HG03025 (cell line): ENCODE measurements around the gene LTA.

Experiments
- ATAC-seq: cut with Tn5 transposase; IDR thresholded peaks from one replicate; pipeline ENCODE4 v1.9.1; 2021; ENCODE audit warnings: mild to moderate bottlenecking, moderate library complexity; ENCODE audit not compliant: unreplicated experiment, low FRiP score

The LTA gene

GRCh38 chr6:31568537-31568961, 3.5 kb upstream of the LTA start:
- no peak for ATAC-seq

- ATAC-seq: no peak
Measured at GRCh38 chr6:31569861-31570536, 2.1 kb upstream of the LTA start.

GRCh38 chr6:31573239-31574105, 1.4 kb downstream of the LTA start:
- no peak for ATAC-seq

GRCh38 chr6:31574106-31575061, 2.3 kb downstream of the LTA start:
- no peak for ATAC-seq

- ATAC-seq: no peak
Measured at GRCh38 chr6:31575335-31575901, 3.3 kb downstream of the LTA start, which contains the start of gene TNF. TNF (plus strand) TSS chr6:31575565; CDS start chr6:31575742, 177 bp downstream.

GRCh38 chr6:31575952-31576685, 4.0 kb downstream of the LTA start:
- no peak for ATAC-seq

GRCh38 chr6:31576897-31577578, 4.9 kb downstream of the LTA start:
- no peak for ATAC-seq

- ATAC-seq: no peak
Measured at GRCh38 chr6:31577579-31577966, 5.5 kb downstream of the LTA start.

GRCh38 chr6:31578184-31579118, 6.4 kb downstream of the LTA start:
- ATAC-seq: no peak

GRCh38 chr6:31579119-31579505, 7.0 kb downstream of the LTA start:
- ATAC-seq: no peak

GRCh38 chr6:31579546-31580437, 7.7 kb downstream of the LTA start:
- no peak for ATAC-seq

- no peak for ATAC-seq
Measured at GRCh38 chr6:31580438-31580740, 8.3 kb downstream of the LTA start.

GRCh38 chr6:31580807-31581433, 8.8 kb downstream of the LTA start:
- no peak for ATAC-seq

GRCh38 chr6:31581434-31582229, 9.5 kb downstream of the LTA start:
- ATAC-seq: no peak

- ATAC-seq: no peak
Measured at GRCh38 chr6:31582230-31582643, 10.1 kb downstream of the LTA start, which contains the start of gene LTB. LTB (minus strand) TSS chr6:31582424; CDS start chr6:31582417, 7 bp downstream.

- ATAC-seq: no peak
Measured at GRCh38 chr6:31585491-31585890, 13.4 kb downstream of the LTA start.
